Endodermal cell (in vitro differentiated cells): ENCODE data around the gene IQGAP1. TPM values are rescaled to one million over a fixed set of nuclear protein-coding genes. Genes with fewer than 3 reads are reported as not detected.

Experiments used
- DNase-seq: peaks from one replicate; pipeline ENCODE4 v3.0.0-alpha.2; 2017
- H3K27ac ChIP-seq: 2 replicates; pipeline ENCODE4 v1.5.1; 2013; ENCODE audit warnings: mild to moderate bottlenecking, low read depth, low read length, moderate library complexity
- H3K27me3 ChIP-seq: 2 replicates; pipeline ENCODE4 v1.6.1; 2013; ENCODE audit warnings: mild to moderate bottlenecking, low read length, moderate library complexity; ENCODE audit not compliant: insufficient read depth, control insufficient read depth, poor library complexity, severe bottlenecking
- H3K36me3 ChIP-seq: 2 replicates; pipeline ENCODE4 v1.7.0; 2013; ENCODE audit warnings: mild to moderate bottlenecking, low read length, moderate library complexity; ENCODE audit not compliant: control insufficient read depth, insufficient read depth
- H3K4me1 ChIP-seq: one replicate; pipeline ENCODE4 v1.7.0; 2013; ENCODE audit warnings: low read length; ENCODE audit not compliant: control insufficient read depth, insufficient read depth
- H3K4me3 ChIP-seq: 2 replicates; pipeline ENCODE4 v1.5.1; 2013; ENCODE audit warnings: mild to moderate bottlenecking, low read length, moderate library complexity
- H3K9ac ChIP-seq: 2 replicates; pipeline ENCODE4 v1.6.1; 2013; ENCODE audit warnings: mild to moderate bottlenecking, low read length, moderate library complexity; ENCODE audit not compliant: poor library complexity, severe bottlenecking; ENCODE audit errors: extremely low read depth
- H3K9me3 ChIP-seq: 2 replicates; pipeline ENCODE4 v1.6.1; 2013; ENCODE audit warnings: mild to moderate bottlenecking, low read length, moderate library complexity; ENCODE audit not compliant: control insufficient read depth
- H3K27ac Mint-ChIP-seq: 2 replicates; pipeline ENCODE4 v1.8.0; 2020; ENCODE audit warnings: mixed read lengths
- H3K27me3 Mint-ChIP-seq: 2 replicates; pipeline ENCODE4 v1.8.0; 2021; ENCODE audit warnings: mild to moderate bottlenecking, mixed read lengths; ENCODE audit not compliant: insufficient read depth
- H3K36me3 Mint-ChIP-seq: 2 replicates; pipeline ENCODE4 v1.8.0; 2020; ENCODE audit warnings: low read depth, mixed read lengths
- H3K4me1 Mint-ChIP-seq: 2 replicates; pipeline ENCODE4 v1.8.0; 2020; ENCODE audit warnings: mixed read lengths
- H3K4me3 Mint-ChIP-seq: 2 replicates; pipeline ENCODE4 v1.8.0; 2020; ENCODE audit warnings: mild to moderate bottlenecking, moderate library complexity, mixed read lengths
- H3K9me3 Mint-ChIP-seq: 2 replicates; pipeline ENCODE4 v1.8.0; 2020; ENCODE audit warnings: mild to moderate bottlenecking, mixed read lengths
- CTCF ChIP-seq: fragments of 200-600 bp; sonication (generic); conservative IDR thresholded peaks from 2 replicates; pipeline ENCODE4 v1.5.0; 2021; ENCODE audit warnings: antibody characterized with exemption, mild to moderate bottlenecking
- WGBS, 2 experiments: methylation state at CpG; one replicate each; pipeline versions ENCODE4 v1.1.5 to v1.1.7; 2013; ENCODE audit warnings: missing lambda C conversion rate in 2 of 2, mixed read lengths in 1 of 2; ENCODE audit not compliant: insufficient coverage in 1 of 2, insufficient read length in 1 of 2; 5-methylcytosine and 5-hydroxymethylcytosine counted together
- total RNA-seq, 2 donors: library from RNA; stranded (reverse); fragmentation: NEBNext Ultra II Directional in 1 of 2; extraction: Animal tissue kit (Norgen Biotek cat#: 25700) in 1 of 2; gene quantifications; 2 replicates in 1 of 2; 3 replicates in 1 of 2; pipeline ENCODE4 v1.2.1, GENCODE V29; 2021

Gene IQGAP1
- total RNA-seq, 2 donors from 2014 or later, result 94.4 to 124 TPM

DNA sequence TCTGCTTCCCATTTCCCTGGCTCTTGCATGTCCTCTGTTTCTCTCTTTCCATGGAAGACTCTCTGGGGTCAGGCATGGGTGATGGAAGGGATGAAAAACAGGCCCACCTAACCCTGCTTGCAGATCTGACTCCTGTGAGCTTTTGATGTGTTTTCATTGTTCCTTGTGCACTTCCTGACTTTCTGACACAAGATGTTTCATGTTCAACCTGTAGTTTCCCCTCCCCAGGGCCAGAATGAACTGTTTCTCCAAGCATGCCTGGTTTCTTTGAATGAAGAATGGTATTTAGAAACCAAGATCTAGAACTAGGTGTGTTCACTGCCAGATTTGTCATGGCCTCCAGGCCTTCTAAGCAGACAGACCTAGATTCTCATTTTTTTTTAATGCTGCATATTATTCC, 105.6 kb downstream of the IQGAP1 start:
- H3K36me3 Mint-ChIP-seq, result peaks cover 71% of the 10 kb centered on the region
- no peak for TF ChIP-seq CTCF
- no peak overlapping the region for H3K4me3 Mint-ChIP-seq
- no peak for DNase-seq
- Histone ChIP-seq H3K4me3 (no peak overlapping the region), H3K4me1 (no peaks in the 10 kb centered on the region), H3K27ac (no peak overlapping the region), H3K27me3 (no peaks in the 10 kb centered on the region), H3K9ac (no peak overlapping the region), H3K9me3 (no peaks in the 10 kb centered on the region), H3K36me3 (peaks cover 86% of the 10 kb centered on the region)
- no peak overlapping the region for H3K27ac Mint-ChIP-seq
- no peaks in the 10 kb centered on the region for H3K27me3 Mint-ChIP-seq
- no peaks in the 10 kb centered on the region for H3K4me1 Mint-ChIP-seq
- H3K9me3 Mint-ChIP-seq, result no peaks in the 10 kb centered on the region

DNA sequence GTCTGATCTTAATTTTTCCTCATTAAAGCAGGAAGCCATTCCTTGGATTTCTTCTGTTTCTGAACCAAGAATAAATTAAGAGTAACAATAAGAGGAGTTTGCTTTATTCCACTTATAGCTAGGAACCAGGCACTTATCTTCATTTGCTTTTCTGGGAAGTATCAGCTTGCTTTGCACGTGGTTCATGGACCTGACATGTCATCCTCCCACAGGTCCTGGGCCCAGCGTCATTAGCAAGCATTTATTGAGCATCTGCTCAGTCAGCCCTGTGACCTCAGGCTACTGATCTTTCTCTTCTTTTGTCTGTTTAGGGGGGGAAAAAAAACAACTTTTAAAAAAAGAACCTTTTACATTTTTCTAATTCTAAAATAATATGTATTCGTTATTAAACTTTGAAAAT, 107.0 kb downstream of the IQGAP1 start:
- H3K9me3 Mint-ChIP-seq, result no peaks in the 10 kb centered on the region
- no peak overlapping the region for H3K27ac ChIP-seq
- H3K27me3 ChIP-seq, result no peaks in the 10 kb centered on the region
- H3K4me1 ChIP-seq, result no peaks in the 10 kb centered on the region
- no peak overlapping the region for H3K9ac ChIP-seq
- TF ChIP-seq CTCF, result no peak
- H3K27ac Mint-ChIP-seq, result no peak overlapping the region
- peaks cover 85% of the 10 kb centered on the region for H3K36me3 ChIP-seq
- 94 to 95% methylated on average over 2 of the region's 3 CpGs for WGBS, 2 experiments
- H3K4me3 Mint-ChIP-seq, result no peak overlapping the region
- H3K4me1 Mint-ChIP-seq, result no peaks in the 10 kb centered on the region
- DNase-seq, result no peak
- H3K9me3 ChIP-seq, result no peaks in the 10 kb centered on the region
- no peak overlapping the region for H3K4me3 ChIP-seq
- H3K36me3 Mint-ChIP-seq, result peaks cover 76% of the 10 kb centered on the region
- no peaks in the 10 kb centered on the region for H3K27me3 Mint-ChIP-seq

DNA sequence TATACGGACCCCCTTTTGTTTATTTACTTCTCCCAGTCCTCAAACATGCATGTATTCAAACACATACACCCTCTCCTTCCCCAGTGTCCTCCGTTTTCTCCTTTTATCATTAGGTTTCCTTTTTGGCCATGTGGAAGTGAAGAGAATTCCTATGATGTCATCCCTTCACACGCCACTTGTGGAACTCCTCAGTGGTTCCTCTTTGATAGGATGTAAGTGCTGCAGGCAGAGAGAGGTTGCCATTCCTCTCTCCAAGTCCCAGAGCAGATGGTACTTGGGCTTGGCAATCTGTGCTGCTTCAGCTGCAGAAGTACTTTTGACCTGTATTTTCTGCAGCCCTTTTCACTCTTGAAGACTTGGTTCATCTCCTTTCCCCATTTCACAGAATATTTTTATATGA, 108.7 kb downstream of the IQGAP1 start:
- no peak for TF ChIP-seq CTCF
- H3K4me1 ChIP-seq, result no peaks in the 10 kb centered on the region
- H3K9me3 ChIP-seq, result no peaks in the 10 kb centered on the region
- WGBS, 2 experiments, result 88 to 94% methylated on average over 2 to 3 of the region's 3 CpGs
- H3K4me3 ChIP-seq, result no peak overlapping the region
- no peaks in the 10 kb centered on the region for H3K9me3 Mint-ChIP-seq
- H3K4me1 Mint-ChIP-seq, result no peaks in the 10 kb centered on the region
- H3K36me3 ChIP-seq, result peaks cover 87% of the 10 kb centered on the region
- no peak overlapping the region for H3K27ac ChIP-seq
- no peaks in the 10 kb centered on the region for H3K27me3 ChIP-seq
- H3K9ac ChIP-seq, result no peak overlapping the region
- H3K36me3 Mint-ChIP-seq, result peaks cover 79% of the 10 kb centered on the region
- no peak for DNase-seq
- H3K27ac Mint-ChIP-seq, result no peak overlapping the region
- no peak overlapping the region for H3K4me3 Mint-ChIP-seq
- H3K27me3 Mint-ChIP-seq, result no peaks in the 10 kb centered on the region
